ENCODE results near the gene S100A8. TPM values are rescaled to one million over a fixed set of nuclear protein-coding genes. Genes with fewer than 3 reads are reported as not detected.

Gene S100A8
- total and polyA plus RNA-seq, 3 donors from 2014 or later, result 1.3 to 20.3 (median 3.0) TPM

GRCh38 chr1:153399401-153400055, 8.7 kb upstream of the S100A8 start:
- no peaks in the 10 kb centered on the region for H3K36me3 ChIP-seq (ENCODE audit: low read depth, missing control alignments)
- no peaks in the 10 kb centered on the region for H3K9me3 ChIP-seq
- TF ChIP-seq, protein P1, sequence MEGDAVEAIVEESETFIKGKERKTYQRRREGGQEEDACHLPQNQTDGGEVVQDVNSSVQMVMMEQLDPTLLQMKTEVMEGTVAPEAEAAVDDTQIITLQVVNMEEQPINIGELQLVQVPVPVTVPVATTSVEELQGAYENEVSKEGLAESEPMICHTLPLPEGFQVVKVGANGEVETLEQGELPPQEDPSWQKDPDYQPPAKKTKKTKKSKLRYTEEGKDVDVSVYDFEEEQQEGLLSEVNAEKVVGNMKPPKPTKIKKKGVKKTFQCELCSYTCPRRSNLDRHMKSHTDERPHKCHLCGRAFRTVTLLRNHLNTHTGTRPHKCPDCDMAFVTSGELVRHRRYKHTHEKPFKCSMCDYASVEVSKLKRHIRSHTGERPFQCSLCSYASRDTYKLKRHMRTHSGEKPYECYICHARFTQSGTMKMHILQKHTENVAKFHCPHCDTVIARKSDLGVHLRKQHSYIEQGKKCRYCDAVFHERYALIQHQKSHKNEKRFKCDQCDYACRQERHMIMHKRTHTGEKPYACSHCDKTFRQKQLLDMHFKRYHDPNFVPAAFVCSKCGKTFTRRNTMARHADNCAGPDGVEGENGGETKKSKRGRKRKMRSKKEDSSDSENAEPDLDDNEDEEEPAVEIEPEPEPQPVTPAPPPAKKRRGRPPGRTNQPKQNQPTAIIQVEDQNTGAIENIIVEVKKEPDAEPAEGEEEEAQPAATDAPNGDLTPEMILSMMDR (IDR thresholded peaks at IDR 0.05), result no peak
- no peak for TF ChIP-seq POLR2A (IDR thresholded peaks at IDR 0.05)
- intact Hi-C loops (cut with DNase I; ENCODE audit: low total_unique reads), result no loop called here
- H3K4me3 ChIP-seq, result no peak overlapping the region
- H3K27me3 ChIP-seq, result no peaks in the 10 kb centered on the region
- 92 to 93% methylated on average over 7 of the region's 7 CpGs for WGBS, 2 donors
- no peaks in the 10 kb centered on the region for H3K4me1 ChIP-seq
- H3K27ac ChIP-seq, result no peak overlapping the region
- DNase-seq, result no peak

DNA sequence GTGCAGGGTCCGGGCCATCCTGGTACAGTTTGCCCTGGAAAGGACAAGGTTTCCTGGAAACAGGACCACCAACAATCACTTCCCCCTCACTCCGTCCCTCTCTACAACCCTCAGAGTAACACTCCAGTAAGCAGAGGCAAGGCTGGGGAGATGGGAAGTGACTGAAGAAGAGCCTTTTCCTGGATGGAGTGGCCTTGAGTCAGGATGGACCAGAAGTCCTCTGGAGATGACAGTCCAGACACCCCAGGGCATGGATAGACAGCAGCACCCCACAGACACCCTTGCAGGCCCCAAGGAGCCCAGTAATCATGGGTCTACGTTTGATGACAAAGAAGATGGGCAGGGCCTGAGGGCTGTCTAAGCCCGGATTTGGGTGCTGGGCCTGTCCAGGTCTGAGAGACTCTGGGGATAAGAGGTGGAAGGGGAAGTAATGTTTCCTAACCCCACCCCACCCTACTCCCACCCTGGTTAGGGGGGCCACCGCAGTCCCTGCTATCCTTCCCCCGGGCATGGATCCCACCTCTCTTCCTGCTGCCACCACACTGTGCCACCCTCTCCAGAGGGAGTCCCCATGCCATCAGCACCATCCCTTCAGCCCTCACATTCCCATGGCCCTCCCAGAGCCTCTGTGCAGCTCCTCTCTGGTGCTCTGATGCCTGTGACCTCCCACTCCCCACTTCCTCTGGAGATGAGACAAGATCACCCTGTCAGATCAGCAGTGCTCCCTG, 7.2 kb upstream of the S100A8 start:
- DNase-seq, result no peak

GRCh38 chr1:153397051-153397923, 6.4 kb upstream of the S100A8 start:
- WGBS, 2 donors, result 83 to 90% methylated on average over 11 to 19 of the region's 19 CpGs
- intact Hi-C loops (cut with DNase I; ENCODE audit: low total_unique reads), result no loop called here

More for the DNA sequence above, 7.2 kb upstream of the S100A8 start:
- Histone ChIP-seq H3K4me3 (no peak overlapping the region), H3K27ac (no peak overlapping the region), H3K9me3 (no peaks in the 10 kb centered on the region), H3K36me3 (ENCODE audit: low read depth, missing control alignments) (no peaks in the 10 kb centered on the region), H3K4me1 (no peaks in the 10 kb centered on the region), H3K27me3 (no peaks in the 10 kb centered on the region)
- WGBS, 2 donors, result 87 to 90% methylated on average over 3 to 6 of the region's 6 CpGs
- TF ChIP-seq POLR2A (IDR thresholded peaks at IDR 0.05), result no peak
- TF ChIP-seq, protein P1 (IDR thresholded peaks at IDR 0.05), result no peak
- intact Hi-C loops (cut with DNase I; ENCODE audit: low total_unique reads), result no loop called here

GRCh38 chr1:153396461-153396860, 5.6 kb upstream of the S100A8 start:
- H3K9me3 ChIP-seq, result no peaks in the 10 kb centered on the region
- no peaks in the 10 kb centered on the region for H3K36me3 ChIP-seq (ENCODE audit: low read depth, missing control alignments)
- H3K27me3 ChIP-seq, result no peaks in the 10 kb centered on the region
- TF ChIP-seq, protein P1 (IDR thresholded peaks at IDR 0.05), result no peak
- no peak for TF ChIP-seq POLR2A (IDR thresholded peaks at IDR 0.05)
- WGBS, 2 donors, result 85 to 88% methylated on average over 3 to 6 of the region's 6 CpGs
- intact Hi-C loops (cut with DNase I; ENCODE audit: low total_unique reads), result no loop called here
- DNase-seq, result no peak
- H3K27ac ChIP-seq, result no peak overlapping the region
- H3K4me3 ChIP-seq, result no peak overlapping the region
- H3K4me1 ChIP-seq, result no peaks in the 10 kb centered on the region

More at GRCh38 chr1:153397051-153397923, 6.4 kb upstream of the S100A8 start:
- no peaks in the 10 kb centered on the region for H3K36me3 ChIP-seq (ENCODE audit: low read depth, missing control alignments)
- no peak overlapping the region for H3K4me3 ChIP-seq
- H3K4me1 ChIP-seq, result no peaks in the 10 kb centered on the region
- TF ChIP-seq, protein P1 (IDR thresholded peaks at IDR 0.05), result no peak
- TF ChIP-seq POLR2A (IDR thresholded peaks at IDR 0.05), result no peak
- no peaks in the 10 kb centered on the region for H3K9me3 ChIP-seq
- H3K27ac ChIP-seq, result no peak overlapping the region
- no peaks in the 10 kb centered on the region for H3K27me3 ChIP-seq
- DNase-seq, result no peak
